ENCODE results near the gene GPR27.
A peak's percentile ranks its signal among the peaks of the same experiment; 100 is the strongest.

GPR27 gene, protein sequence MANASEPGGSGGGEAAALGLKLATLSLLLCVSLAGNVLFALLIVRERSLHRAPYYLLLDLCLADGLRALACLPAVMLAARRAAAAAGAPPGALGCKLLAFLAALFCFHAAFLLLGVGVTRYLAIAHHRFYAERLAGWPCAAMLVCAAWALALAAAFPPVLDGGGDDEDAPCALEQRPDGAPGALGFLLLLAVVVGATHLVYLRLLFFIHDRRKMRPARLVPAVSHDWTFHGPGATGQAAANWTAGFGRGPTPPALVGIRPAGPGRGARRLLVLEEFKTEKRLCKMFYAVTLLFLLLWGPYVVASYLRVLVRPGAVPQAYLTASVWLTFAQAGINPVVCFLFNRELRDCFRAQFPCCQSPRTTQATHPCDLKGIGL

DNA sequence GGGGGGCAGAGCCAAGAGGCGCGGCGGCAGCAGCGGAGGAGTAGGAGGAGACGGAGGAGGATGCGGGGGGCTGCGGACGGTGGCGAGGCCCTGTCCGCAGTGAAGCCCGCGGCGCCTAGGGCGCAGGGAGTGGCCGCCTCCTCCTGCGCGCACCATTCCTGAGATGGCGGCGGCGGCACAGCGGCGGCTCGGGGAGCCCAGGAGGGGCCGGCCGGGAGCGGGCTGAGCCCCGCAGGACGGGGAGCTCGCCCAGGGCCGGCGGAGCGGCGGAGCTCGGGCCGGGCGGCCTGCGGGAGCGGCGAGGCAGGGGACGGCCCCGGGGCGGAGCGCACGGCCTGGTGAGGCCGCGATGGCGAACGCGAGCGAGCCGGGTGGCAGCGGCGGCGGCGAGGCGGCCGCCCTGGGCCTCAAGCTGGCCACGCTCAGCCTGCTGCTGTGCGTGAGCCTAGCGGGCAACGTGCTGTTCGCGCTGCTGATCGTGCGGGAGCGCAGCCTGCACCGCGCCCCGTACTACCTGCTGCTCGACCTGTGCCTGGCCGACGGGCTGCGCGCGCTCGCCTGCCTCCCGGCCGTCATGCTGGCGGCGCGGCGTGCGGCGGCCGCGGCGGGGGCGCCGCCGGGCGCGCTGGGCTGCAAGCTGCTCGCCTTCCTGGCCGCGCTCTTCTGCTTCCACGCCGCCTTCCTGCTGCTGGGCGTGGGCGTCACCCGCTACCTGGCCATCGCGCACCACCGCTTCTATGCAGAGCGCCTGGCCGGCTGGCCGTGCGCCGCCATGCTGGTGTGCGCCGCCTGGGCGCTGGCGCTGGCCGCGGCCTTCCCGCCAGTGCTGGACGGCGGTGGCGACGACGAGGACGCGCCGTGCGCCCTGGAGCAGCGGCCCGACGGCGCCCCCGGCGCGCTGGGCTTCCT lies at the start of gene GPR27:
Gene GPR27, plus strand, starts transcription at position 155 of the 909 bp plus-strand sequence. Its CDS starts 195 bp downstream, at position 350.
- DNase-seq, result no peak

DNA sequence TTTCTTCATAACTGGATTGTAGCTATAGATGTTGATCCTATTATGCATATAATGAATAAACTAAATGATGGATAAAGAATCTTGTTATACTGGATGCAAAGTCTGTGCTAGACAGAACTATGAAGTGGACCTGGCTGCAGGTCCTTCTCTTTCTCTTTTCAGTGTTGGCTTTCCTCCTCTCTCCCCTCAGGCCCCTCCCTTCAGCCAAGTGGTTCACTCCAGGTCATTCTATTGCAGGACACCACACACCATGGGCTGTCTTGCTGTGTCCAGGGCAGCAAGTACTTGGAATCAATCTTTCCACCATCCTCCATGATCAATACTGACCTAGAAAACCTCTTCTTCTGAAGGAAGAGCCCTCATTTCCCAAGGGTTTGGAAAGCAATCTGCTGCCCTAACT lies 48.7 kb upstream of the GPR27 start:
- DNase-seq, result no peak

DNA sequence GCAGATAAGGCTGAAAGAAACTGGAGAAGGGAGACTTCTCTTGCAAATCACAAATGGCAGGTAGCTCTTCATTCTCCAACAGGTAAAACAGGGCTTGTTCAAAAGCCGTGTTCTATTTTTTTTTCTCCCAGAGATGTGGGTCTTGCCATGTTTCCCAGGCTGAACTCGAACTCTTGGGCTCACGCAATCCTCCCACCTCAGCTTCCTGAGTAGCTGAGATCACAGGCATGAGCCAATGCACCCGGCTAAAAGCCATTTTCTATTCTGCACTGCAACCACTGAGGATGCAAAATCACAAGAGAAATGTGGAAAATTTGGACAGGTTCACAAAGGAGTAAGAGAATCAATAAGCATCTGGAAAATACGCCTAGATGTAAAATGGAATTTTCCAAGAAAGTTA lies 48.0 kb upstream of the GPR27 start:
- DNase-seq, result no peak

DNA sequence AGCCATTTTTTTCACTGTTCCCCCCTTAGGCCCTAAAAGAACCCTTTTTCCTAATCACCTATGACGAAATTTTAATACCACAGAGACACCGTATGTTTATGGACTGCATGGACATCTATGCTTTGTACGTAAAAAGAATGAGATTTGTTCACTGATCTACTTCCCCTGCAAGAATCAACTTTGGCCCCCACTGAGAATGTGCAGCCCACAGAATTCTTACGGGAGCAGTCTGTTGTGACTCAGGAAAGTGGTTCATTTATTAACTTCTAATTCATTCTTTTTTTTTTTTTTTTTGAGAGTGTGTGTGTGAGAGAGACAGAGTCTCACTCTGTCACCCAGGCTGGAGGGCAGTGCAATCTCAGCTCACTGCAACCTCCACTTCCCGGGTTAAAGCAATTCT lies 46.1 kb upstream of the GPR27 start:
- no peak for DNase-seq

DNA sequence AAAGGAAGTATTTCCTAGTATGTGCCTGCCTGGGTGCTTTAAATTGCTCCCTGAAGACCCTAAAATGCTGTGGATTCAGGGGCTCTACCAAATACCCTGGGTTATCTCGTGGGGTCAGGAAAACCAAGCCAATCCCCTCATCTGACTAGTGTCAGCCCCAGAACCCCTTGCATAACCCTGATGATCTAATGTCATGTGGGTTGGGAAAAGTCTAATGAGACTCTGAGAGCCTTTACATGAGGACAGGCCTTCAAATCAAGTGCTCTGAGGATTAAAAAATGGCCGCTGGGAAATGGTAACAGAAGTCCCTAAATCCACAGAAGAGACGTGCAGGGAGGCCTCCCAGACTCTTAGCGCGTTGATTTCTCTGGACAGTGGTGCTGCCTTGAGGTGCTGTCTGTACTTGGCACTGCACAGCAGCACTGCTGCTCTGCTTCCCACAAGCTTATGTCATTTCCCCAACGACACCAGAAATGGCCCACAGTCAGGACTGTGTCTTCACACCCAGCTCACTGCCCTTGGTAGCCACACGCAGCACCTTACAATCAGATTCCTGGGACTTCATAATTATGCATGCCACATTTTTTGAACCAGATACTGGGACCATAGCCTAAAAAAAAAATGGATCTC lies 45.1 kb upstream of the GPR27 start:
- no peak for DNase-seq

DNA sequence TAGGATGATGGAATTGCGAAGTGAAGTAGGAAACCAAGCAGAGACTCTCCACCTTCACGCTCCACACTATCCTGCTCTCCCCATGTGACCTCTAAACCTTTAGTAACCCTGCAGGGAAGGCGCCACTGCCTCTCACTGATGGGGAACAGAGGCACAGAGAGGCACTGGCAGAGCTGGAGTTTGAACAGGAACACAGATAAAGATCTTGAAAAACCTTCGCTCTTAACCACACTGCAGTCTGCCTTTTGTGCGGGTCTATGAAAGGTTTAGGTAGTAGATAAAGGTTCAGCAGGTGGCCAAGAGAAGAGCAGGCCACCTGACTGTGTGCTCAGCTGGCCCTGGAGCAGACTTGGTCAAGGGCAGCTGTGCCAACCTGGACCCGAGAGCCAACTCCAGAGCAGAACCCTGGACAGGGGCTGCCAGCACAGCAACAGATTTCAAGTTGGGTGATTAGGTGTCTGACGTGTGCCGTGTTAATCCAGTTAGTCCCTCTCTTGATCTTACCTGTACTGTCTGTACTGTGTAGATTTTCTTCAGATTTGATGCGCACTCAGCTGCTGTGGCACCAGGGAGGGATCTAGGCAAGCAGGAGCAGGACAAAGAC lies 43.6 kb upstream of the GPR27 start:
- DNase-seq, result no peak

DNA sequence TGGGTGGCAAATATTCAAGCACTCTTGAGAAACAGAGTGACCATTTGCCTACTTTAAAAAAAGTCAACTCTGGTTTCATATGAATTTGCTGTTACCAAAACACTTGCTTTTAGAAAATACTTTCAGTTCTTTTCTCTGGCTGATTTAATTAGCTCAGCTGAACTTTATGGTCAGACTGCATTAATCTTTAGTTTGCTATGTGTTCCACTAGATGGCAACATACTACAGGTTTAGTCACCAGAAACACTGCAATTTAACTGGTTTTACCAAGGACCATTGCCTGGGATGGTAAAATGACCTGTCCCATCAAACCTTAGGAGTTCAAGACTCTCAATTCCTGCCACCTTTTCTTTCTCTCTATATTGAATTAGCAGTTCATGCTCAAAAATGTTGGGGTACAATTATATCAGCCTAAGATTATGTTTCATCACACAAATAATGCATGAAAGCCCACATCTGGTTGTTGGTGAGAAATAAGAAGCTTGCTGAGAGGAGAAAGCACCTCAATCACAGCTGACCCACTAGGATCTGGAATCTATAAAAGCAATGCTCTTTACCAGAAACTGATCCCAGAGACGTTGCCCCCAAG lies 42.7 kb upstream of the GPR27 start:
- DNase-seq, result peak; percentile 46 to 58

DNA sequence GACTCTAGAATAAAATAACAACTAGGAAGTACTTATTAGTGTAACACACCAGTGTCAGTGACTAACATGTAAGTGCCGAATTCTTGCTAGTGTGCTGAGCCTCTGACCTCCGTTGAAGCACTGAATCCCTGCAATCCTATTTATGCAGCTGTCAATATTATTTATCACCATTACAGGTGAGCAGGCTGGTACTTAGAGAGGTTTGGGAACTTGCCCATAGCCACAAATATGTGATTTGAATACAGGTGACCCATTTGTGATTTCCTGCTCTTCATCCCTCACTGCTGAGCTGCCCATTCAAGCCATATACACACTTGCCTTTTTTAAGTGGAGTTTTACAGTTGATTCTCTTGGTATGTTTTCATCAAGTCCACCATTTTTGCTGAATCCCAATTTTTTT lies 40.6 kb upstream of the GPR27 start:
- DNase-seq, result no peak

DNA sequence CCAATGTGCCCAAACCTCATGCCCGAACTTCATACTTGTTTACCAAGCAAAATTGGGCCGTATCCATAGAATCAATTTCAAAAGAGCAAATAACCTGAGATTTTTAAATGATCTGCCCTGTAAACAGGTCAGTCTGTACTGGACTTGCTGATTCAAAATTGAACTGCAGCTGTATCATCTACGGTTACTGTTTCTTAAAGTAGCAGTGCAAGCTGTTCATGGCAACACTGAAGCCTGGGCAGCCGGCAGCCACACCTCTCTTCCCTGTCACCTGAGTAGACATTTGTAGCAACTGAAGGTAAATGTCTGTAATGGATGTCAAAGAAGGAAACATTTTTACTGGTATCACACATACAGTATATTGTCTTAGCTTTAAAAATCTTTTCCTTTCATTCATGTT lies 39.1 kb upstream of the GPR27 start:
- no peak for DNase-seq

DNA sequence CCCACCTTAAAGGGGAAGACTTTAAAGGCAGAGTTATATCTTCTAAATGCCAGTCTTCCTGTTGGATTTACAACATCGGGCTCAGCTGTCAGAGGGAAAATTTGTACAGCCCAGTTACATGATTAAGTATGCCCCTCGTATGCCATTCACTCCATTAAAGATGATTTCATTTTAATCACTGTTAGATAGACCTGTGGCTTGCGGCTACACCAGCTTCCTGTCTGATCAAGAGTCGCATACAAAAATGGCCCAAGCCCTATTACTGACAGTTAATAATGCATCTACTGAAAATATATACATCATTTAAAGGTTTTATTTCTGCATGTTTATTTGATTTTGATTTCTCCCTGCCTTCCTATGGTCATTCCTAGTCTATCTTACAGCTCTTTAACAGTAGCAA lies 35.6 kb upstream of the GPR27 start:
- no peak for DNase-seq

DNA sequence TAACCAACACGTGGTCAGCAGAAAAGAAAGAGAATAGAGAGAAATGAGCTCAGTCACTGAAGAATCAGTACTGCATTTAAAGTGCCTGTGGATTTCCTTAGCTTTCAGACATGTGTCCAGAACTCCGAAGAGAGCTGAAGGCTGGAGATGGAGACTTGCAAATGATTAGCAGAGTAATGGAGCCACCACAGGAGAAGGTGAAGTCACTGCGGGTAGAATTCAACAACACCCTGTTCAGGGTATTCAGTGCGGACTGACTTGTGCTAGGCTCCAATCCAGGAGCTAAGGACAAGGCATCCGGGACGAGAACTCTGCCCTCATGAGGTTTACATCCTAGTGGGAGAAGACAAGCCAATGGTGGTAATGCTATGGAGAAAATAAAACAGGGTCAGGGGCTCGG lies 32.7 kb upstream of the GPR27 start:
- DNase-seq, result no peak

DNA sequence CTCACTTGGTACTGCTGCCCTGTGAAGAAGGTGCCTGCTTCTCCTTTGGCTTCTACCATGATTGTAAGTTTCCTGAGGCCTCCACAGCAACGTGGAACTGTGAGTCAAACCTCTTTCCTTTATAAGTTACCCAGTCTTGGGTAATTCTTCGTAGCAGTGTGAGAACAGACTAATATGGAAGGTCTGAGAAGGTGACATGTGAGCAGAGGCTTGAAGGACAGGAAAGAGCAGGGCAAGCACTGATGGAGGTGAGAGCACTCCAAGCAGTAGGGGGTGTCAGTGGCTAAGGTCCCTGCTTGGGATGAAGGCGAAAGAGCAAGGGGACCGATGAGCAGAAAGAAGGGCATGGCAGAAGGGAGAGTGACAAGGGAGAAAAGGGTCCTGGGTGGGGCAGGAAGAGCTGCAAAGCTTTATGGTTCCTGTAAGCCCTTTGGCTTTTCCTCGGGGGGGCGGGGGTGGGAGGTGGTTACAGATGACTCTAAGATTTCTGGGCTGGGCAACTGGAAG lies 32.0 kb upstream of the GPR27 start:
- DNase-seq, result no peak

DNA sequence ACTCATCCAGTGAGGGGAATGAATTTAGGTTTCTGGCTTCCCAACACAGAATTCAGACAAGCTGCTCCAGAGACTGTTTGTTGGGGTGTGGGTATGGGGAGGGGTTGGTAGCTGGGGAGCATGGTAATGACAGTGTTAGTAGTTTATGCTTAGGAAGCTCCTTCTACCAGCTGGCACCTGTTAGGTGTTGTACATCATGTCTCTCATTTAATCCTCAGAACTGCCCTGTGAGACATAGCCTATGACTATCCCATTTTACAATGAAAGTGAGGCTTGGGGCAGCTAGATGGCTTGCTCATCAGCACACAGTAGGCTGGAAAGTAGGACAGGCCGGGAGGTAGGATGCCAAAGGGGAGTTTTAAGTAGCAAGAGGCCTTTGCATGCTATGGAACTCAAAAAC lies 31.0 kb upstream of the GPR27 start:
- DNase-seq, result no peak

DNA sequence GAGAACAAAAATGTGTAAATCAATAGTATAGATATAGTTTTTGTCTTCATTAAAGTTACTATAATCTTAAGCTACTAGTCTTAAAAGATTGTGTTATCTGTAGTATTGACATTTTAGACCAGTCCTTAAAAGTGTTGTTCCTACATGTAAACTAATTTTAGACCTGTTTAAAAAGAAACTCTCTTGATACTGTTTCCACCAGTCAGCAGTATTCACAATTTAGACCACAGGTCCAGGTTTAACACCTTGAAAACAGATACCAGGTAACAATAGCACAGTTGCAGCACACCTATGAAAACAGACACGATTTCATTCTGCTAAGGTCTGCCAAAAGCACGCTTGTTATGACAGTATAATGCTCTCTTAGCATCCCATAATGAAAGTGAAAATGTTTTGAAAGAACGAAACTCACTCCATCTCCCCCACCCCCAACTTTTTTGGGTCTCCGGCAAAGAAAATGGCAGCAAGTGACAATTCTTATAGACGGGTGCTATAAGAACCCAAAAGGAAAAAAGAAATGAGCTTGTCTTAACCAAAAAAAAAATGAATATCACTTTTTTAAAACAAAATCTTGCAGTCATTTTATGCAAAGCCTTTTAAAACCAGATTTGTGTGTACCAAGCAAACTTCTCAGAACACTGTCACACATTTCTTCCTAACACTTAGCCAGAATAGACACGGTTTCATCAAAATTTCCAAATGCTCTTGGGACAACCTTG lies 30.0 kb upstream of the GPR27 start:
- no peak for DNase-seq

DNA sequence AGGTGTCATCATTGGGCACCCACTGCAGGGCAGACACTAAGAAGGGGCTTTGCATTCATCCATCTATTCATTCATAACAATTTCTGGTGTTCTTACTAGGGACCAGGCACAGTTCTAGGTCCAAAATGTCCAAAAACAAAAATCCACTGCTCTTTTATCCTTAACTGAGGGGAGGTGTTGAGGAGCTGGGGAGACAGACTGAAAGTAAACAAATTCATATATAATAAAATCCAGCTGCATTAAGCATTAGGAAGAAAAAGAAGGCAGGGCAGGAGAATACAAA lies 29.5 kb upstream of the GPR27 start:
- no peak for DNase-seq

DNA sequence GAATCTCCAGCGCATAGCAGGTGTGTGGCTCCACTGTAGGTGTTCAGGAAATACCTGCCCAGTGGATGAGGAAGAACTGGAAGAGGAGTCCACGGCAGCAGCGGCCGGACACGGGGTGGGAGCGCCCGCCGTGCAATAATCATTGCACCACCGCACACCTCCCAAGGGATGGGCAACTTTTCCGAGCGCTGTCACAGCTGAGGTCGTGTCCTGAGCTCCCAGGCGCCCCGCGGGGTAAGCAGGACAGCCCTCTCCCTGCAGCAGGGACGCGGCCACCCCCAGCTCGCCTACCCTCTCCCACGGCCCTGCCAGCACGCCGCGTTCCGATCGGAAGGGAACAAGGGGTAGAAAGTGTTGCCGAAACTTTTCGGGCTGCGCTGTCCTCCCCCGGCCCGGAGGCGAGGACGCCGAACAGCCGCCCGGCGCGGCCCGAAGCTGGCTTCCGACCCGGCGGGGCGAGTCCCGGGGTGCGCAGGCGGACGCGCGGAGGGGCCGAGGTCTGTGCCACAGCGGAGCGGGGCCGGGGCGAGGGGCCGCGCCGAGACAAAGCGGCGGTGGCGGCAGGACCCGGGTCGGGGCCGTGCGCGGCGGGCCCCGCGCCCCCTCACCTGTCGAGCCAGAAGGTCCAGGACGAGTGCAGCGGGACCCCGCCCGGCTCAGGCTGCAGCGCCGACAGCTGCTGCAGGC lies 28.9 kb upstream of the GPR27 start:
- no peak for DNase-seq

DNA sequence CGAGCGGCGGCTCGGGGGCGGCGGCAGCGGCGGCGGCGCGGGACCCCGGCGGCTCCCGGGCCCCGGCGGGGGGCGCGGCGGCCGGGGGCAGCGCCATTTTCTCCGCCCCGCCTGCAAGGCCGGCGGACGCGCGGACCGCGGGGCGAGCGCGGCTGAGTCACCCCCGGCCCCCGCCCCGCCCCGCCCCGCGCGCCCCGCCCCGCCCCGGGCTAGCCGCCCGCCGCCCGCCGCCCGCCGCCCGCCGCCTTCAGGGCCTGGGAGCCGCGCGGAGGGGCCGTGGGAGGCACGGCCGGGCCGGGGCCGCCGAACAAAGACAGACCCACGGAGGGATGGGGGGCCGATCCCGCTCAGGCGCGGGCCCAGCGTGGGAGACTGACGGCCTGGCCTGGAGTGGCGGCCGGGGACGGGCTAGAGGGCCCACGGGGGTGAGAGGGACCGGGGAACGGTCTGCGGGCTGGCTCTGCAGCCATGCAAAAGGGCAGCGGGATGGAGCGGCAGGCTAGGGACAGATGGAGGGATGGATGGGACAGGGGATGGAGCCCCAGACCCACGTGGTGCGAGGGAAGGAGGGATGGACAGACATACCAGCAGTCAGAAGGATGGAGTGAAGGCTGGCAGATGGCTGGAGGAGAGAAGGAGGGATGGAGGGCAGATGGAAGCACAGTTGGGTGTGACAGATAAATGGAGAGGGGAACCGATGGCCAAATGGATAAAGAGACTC lies 28.2 kb upstream of the GPR27 start, which contains the start of gene EIF4E3:
Gene EIF4E3, minus strand, starts transcription at position 132 of the 721 bp plus-strand sequence. Its CDS starts 35 bp downstream, at position 97.
- DNase-seq, result no peak

DNA sequence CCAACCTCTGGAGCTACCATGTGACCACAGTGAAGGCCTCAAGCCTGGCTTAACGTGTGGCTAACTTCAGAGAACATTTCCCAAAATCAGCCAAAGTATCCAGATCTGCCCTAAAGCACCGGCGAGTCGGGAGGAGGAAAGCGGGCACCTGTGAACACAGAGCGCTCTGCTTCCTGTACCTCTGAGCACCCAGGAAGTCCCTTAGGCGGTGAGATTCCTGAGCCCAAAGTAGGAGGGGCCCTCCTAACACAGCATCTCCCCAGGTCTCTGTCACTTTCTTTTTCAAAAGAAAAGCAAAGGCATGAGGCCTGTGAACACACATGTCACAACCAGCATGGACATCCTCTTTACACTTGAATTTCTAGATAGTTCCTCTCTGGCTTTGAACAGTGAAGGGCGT lies 27.5 kb upstream of the GPR27 start:
- no peak for DNase-seq

DNA sequence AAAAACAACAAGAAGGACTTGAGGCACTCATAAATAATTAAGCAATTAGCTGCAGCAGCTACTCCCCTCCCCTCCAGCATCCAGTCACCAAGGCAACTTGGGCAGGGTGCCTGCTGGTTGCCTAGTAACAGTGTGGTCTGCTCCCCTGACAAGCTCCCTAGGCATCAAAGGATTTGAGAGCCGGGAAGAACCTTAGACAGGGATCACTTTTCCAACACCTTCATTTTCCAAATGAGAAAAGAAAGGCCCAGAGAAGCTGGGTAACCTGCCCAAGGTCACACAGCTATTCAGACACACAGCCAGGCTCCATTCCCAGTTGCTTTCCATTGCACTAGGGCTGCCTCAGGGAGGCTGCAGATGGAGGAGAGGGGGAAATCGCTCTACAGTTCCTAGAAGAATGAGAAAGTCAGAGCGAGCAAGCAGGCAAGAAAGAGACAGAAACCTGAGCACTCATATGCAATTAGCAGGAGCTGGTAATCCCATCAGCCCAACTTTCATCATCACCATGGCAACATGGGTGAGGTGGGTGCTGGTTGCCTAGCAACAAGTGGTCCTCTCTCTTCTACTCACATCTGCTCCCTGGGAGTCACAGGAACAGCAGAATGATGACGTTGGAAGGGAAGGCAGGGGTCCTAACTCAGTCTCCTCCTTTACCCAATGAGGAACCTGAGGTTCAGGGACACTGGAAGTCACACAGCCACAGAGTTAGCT lies 24.9 kb upstream of the GPR27 start:
- DNase-seq, result no peak

DNA sequence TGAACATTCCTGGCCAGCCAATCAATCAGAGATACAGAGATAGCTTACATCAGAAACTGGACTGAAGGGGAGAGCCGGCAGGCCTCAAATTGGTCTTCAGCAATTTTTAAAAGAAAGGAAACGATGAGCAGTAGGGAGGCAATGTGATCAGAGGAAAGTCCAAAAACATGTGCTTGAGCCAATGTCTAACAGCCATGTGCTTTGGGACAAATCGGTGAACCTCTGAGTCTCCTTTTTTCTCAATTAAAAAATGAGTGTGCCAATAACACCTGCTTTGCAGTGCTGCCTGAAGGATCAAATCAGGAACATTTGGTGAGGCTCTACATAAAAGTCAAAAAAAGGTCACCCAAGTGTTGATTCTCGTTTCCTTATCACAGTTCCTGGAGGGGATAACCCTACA lies 21.0 kb upstream of the GPR27 start:
- no peak for DNase-seq

Data from Kasumi-1 (cell line).